Measurements from ENCODE around the gene MAN1A2.

The MAN1A2 gene

DNA sequence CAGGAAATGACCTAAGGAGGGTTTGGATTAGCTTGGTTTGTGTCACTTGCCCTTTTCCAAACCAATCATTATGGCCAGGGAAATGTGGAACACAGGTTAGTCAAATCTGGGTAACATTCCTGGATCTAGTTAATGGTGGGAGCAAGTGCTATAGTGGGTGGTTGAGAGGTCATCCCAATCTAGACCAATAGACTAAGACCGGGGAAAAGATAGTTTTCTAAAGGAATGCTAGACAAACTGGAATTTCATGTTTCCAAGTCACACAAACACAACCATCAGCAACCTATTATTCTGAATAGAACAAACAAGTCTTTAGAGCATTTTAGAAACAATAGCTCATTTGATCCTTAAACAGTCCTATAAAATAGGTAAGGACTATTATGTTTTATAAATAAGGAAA is 4.3 kb upstream of the MAN1A2 start:
- no peak for DNase-seq

DNA sequence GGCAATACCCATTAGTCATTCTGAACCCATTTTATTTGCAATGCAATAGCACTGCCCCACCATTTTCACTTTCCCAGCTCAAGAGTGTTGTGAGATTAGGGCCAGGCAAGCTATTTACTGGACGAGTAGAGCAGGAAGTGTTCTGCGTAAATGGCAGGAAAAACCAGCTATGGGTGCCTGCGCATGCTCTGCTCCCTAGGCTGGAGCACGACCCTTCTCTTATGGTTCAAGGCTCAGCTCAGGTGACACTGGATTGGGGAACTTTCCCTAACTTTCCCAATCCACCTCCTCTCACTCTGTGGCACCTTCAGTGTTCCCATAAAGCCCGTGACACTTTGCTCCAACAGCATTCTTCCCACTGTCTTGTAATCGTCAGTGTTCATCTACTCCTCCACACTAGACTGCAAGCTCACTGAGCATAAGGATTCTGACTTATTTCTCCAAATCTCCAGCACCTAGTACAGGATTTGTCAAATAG is 3.6 kb upstream of the MAN1A2 start:
- DNase-seq = no peak

DNA sequence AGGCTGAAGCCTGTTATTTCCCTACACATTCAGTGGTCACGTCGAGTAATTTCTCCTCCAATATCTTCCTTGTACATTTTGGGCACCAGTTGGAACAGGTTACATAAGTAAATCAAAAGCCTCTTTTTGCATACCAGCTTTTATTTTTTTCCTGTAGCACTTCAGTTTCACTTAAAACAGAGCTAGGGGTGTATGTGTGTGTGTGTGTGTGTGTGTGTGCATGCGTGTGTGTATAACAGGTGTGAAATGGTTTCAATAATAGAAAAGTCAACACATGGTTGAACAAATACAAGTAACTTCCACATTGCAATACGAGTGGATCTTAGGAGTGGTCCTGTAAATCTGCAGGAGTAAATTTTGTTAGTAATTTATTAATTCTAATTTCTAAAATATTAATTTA is 3.0 kb upstream of the MAN1A2 start:
- DNase-seq = no peak

DNA sequence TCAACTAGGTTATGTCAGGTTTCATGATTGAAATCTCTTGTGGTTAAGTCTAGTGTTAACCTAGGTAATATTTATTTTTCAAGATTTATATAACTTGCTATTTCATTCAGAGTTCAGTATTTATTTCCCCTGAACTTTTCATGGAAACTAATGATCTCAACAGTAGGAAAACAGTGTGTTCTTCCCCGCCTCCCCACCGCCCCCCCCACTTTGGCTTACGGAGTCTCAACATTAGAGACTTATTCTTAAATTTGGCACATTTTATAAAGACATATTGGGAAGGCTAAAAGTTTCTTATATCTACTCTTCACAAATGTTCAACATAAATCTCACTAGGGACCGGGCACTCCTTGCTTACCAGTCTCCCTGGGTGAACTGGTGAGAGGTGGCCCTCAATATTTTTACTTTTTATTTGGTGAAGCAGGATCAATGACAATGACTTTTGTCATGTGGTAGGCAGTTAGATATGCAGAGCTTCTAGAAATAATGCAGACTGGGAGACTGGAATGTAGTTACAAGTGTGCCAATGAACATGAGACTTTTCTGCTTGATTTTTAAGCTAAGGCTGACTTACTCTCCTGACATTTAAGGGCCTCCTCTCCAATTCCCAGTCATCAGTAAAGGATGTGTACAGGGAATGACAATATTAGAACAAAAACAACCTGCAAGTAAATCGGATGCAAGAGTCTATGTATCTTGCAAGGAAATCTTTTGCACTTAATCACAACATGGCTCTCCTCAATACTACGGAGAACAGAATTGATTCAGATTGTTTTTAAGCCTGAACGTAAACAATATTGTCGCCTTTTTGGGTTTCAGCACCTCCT is 1.7 kb upstream of the MAN1A2 start:
- DNase-seq = no peak

DNA sequence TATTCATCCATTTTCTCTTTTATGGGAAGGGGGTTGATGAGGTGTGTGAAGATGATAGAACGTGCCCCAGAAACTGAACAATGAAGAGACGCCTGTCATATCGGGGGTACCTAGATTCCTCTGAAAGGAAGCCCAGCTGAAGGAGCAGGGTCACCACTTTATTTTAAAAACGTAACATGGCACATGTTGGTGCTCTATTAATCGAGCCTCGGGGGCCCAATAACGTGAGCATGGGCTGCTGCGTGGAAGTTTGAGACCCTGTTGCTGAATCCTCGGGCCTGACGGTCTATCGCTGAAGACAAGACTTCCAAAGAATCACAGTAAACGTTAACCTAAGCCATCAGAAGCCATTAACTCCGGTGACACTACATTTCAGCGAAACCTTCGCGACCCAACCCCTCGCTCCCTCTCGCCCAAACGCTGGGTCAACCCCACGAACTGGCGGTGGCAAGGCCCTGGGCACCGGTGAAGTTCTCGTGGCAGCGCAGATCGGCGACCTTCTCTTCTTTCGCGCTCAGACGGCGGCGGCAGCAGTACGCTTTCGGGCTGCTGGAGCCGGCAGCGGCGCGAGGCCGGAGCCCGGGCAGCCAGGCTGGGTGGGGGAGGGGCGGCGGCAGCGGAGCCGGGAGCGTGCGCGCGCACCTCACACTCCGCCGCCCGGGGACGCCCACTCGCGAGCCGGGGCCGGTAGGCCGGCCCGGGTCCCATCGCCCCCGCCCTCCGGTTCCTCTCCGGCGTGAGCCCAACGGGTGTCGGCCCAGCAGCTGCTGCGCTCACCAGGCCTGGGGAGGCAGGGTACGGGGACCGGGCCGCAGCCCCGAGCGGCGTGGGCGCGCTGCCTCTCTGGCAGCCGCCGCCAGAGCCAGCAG is 838 bp upstream of the MAN1A2 start:
- DNase-seq = peak; percentile 60

DNA sequence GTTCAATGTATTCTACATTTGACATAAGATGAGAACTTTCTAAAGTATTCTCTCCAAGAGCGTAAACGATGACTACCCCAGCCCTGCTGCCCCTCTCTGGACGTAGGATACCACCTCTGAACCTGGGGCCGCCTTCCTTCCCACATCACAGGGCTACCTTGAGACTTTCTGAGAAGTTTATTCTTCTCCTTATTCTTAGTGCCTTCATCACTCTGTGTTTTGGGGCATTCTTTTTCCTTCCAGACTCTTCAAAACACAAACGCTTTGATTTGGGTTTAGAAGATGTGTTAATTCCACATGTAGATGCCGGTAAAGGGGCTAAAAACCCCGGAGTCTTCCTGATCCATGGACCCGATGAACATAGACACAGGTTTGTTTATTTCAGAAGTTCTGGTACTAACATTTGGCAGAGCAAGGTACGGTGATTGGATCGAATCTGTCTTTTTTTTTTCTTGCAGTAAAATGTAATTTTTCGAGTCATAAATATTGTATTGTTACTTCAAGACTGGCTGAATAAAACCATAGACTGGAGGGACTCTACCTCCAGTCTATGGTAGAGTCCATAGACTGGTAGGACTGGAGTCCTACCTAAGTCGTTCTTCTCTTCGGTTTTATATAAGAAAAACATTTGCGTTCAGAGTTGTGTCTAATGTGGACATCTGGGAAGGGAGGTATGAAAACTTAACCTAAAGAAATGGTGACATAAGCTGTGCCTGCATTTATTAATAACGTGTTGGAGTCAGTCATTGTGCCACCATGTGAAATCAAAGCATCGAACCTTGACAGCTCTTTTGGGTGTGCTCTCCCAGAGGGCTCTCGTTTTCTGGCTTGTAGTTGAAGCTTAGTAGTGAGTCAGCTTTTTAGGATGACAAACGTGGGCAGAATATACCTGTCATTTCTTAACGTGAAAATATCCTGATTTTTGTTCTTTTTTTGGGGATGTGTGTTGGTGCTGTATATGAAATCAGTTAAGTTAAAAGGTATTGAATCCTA is 1.2 kb downstream of the MAN1A2 start:
- peak; percentile 51 for DNase-seq

DNA sequence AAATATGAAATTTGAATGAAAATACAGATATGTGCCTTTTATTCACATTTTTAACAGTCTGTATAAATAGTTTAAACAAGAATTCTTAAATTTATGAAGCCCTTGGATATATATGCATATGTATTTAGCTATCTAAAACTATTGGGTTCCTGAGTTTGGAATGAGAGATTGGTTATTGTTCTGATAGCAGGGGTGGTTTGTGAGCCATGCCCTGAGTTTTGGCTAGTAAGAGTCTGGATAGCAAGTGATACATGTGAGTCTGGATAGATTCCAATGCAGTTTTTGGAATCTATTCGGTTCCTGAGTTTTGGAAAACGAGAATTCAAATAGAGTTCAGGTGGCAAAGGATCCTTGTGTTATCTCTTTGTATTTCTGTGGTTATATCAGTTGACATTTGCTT is 2.8 kb downstream of the MAN1A2 start:
- no peak for DNase-seq

DNA sequence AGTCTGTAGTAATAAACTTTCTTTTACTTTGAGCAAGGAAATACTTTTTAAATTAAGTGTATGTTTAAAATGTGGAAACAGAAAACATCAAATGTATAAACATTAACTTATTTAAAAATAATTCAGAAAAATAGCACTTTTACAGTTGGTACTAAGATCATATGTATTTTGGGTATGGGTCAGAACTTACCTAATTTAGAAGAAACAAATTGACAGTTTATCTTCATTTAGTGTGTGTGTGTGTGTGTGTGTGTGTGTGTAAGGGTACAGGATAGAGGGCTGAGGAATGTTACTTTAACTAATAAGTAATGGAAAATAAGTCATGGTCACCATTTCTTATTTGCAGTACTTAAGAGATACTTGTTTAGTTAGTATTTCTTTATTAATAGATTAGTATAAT is 3.3 kb downstream of the MAN1A2 start:
- no peak for DNase-seq

DNA sequence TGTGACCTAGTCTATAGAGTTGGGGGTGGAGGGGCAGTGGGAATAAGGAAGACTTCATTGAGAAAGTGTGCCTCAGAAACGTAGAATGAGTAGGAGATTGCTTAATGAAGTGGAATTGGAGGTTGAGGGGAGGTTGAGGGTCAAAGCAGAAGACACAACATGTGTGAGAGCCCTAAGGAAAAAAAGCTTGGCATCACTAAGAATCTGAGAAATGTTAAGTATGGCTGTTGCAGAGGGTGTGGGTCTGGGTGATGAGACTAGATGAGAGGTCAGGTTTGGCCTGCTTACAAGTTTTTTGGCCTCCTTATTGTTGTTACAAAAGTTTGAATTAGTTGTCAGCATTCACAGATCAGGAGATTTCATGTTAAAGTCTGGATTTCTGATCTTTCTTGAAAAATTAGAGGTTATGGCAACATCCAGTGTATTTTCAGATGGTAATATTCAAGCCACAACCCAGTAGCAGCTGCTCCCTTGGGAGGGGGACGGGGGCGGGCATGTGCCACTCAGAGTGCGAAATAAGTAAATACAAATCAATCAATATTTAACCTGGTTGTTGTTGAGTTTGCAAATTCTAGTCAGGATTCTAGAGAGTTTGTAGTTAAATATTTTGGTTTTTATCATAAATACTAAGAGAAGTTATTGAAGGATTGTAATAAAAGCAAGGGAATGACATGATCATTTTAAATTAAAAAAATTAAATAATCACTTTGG is 4.3 kb downstream of the MAN1A2 start:
- DNase-seq = no peak

DNA sequence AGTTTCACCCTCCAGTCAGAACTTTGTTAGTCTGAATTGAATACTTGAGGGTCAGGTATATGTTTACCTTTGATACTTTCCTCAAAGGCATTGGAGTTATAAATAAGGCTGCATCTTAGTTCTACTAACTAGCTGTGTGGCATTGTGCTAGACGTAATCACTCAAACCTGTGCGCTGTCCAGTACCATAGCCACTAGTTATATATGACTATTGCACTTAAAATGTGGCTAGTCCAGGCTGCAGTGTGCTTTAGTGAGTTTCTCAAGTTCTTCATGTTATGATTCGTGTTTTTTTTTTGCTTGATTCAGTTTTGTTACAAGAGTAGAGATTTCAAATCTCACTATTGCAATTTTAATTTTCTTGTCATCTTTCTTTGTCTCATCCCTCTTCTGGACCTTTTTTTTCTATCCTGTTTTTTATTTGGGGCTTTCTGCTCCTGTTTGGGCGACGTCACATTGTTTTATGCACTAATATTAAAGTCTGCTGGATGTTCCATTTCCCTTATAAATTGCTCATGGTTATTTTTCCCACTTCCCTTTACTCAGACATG is 5.7 kb downstream of the MAN1A2 start:
- DNase-seq = no peak

DNA sequence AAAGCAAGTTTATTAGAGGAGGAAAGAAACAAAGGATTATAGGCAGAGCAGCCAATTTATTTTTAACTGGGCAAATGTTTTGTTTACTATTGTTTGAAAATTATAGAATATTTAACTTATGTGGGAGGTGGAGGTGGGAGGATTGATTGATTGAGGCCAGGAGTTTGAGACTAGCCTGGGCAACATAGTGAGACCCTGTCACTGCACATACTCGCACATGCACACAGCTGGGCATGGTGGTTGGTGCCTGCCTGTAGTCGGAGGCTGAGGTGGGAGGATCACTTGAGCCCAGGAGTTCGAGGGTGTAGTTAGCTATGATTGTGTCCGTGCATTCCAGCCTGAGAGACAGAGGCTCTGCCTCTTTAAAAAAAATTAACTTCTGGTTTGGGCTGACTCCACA is 6.7 kb downstream of the MAN1A2 start:
- DNase-seq = no peak

DNA sequence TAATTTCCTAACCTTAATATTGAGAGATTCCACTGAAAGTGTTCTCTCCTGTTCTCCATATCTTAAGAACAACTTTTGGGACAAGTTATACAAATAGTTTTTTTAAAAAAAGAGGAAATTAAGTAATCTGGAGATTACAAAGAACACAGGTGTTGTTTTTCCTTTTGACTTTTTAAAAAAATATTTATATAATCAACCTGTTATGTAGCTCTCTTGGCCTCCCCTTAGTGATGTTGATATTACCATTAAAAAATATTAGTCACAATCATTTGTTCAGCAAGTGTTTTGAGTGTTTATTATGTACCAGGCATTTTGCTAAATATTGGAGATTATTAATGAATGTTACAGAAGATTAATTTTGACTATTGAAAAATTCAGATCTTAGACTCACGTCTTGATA is 8.1 kb downstream of the MAN1A2 start:
- no peak for DNase-seq

DNA sequence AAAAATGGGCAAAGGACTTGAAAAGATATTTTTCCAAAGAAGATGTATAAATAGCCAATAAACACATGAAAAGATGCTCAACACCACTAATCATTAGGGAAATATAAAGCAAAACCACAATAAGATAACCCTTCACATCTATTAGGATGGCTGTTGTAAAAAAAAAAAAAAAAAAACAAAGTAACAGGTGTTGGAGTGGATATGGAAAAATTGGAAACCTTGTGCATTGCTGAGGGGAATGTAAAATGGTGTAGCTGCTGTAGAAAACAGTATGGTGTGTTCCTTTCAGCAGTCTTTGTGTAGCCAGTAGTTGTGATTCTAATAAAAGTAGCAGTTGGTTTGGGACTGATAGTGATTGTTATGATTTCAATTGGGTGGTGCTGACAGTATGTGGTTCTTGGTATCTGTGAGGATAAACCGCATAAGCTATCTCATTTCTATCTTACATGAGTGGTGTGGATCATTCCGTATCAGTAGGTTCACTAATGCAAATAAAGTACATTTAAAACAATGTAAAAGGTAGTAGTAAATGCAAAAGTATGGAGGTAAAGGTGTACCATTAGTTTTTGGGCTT is 19.9 kb downstream of the MAN1A2 start:
- DNase-seq = peak; percentile 8

DNA sequence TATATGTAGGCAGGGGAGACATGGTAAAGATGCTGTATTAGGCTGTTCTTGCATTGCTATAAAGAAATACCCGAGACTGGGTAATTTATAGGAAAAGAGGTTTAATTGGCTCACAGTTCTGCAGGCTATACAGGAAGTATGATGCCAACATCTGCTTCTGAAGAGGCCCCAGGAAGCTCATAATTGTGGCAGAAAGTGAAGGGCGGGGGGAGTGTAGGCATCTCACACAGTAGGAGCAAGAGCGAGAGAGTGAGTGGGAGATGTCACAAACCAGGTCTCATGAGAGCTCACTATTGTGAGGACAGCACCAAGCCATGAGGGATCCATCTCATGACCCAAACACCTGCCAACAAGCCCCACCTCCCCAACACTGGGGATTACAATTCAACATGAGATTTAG is 21.1 kb downstream of the MAN1A2 start:
- no peak for DNase-seq

DNA sequence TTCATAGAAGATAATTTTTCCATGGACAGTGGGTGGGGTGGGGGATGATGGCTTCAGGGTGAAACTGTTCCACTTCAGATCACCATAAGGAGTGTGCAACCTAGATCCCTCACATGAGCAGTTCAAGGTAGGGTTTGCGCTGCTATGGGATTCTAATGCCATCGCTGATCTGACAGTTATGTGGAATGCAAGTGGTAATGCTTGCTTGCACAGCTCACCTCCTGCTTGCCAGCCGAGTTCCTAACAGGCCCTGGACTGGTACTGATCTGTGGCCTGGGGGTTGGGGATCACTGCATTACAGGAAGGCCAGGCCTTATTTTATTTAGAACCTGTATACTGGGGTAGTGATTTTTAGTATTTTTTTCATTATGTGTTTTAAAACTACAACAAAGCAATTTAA is 22.0 kb downstream of the MAN1A2 start:
- DNase-seq = no peak

DNA sequence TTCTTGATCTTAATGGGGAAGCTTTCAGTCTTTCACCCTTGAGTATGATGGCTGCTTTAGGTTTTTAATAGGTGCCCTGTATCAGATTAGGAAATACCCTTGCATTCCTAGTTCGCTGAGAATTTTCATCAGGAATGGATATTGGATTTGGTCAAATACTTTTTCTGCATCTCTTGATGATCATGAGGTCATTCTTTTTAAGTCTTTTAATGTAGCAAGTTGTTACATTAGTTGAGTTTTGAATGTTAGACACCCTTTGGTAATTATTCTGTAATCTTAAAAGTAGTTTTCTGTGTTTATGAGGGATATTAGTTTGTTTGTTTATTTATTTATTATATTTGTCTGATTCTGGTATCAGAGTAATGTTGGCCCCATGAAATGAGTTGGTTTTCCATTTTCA is 22.5 kb downstream of the MAN1A2 start:
- no peak for DNase-seq

DNA sequence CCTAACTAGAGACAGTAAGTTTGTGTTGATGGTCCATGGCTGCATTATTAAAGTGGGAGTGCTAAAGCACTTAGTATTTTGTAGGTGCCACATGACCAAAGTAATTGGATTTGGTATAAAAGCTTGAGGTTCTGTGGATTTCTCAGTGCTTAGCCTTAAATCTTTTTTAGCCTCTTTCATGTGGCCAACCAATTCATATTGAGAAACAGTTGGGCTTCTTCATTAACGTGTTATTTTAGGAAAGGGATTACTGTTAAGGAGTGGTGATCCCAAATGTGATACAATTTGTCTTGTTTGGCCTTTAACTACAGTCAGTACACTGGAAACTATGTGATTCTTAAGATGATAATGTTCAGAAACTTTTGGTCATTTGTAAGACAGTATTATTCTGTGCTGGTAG is 25.5 kb downstream of the MAN1A2 start:
- no peak for DNase-seq

DNA sequence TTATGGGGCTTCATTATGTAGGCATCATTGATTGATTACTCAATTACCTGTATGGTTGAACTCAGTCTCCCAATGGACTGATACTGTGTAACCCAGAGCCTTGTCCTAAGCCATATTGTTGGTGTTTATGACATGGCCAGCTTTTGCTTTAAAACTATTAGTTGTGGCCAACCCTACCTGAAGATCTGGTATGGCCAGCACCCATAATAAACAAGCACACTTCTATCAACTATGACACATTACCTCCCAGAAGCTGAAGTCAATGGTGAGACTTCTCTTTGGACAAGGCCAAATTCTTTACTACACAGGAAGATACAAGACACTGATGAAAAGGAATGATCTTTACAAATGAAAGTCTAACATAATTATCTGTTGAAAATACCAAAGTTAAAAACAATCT is 28.8 kb downstream of the MAN1A2 start:
- no peak for DNase-seq

DNA sequence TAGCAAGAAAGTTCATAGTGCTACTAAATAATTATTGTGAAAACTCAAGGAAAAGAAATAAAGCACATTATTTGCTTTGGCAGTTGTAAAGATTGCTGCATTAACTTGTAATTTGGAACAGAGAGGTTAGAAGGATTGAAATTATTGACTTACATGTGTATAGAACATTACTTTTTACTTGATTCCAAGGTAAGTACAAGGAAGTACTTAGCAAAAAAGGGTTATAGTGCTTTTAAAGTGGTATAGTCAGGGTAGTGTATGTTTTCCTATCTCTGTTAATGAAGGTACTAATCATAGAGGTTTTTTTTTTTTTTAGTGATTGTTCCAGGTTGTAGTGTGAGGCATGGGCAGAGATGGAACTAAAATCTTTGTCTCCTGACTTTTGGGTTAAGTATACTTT is 29.4 kb downstream of the MAN1A2 start:
- DNase-seq = no peak

DNA sequence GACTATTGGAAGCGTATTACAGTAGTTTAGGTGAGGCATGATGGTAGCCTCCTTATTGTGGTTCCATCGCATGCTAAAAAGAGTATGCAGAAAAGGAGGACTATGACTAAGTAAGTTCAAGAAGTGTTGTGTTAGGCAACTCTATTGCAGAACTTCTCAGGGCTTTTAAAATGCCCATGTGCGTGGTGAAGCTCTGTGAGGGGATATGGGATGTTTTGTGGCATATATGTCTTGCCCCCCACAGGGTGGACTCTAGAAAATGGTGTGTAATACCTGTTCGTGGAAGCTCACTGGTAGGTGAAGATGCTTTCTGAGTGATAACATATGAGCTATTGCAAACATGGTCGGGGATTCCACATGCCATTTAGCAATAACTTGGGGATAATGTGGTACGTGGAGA is 31.7 kb downstream of the MAN1A2 start:
- no peak for DNase-seq

DNA sequence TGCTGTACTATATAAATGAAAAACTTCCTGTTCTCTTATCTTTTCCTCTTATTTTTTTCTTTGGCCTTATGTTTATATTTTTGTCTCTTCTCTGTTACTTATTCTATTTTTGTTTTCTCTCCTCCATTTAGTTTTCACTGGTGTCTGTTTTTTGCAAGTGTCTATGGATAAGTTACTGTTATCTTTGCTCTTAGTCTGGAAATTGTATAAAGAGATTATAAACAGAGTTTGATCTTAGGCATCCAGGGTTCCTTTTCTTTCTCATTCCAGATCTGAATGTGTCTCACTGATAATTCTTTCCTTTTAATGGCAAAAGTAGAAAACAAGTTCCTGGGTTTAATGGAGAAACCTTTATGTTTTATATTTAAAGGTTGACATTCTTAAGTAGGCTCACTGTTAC is 34.5 kb downstream of the MAN1A2 start:
- DNase-seq = no peak

DNA sequence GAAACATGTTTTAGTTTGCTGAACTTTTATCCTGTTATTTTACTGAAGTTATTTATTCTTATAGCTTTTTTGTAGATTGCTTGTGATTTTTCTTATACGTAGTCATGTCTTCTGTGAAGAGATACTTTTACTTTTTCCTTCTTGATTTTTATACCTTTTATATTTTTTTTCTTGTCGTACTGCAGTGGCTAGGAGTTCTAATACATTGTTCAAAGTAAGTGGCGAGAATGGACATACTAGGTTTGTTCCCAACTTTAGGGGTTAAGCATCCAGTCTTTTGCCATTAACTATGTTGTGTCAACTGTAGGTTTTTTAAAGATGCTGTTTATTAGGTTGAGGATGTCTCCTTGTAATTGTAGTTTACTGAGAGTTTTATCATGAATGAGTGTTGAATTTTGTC is 36.3 kb downstream of the MAN1A2 start:
- no peak for DNase-seq
